MM.1S (cell line): ENCODE measurements around the gene AUTS2.

Experiments used
- CTCF ChIP-seq: fragments of 300-600 bp; sonication (generic); IDR thresholded peaks from 2 replicates; pipeline ENCODE4 v1.5.1; 2016; ENCODE audit warnings: antibody characterized with exemption, low read length, mixed read lengths
- EZH2 ChIP-seq: fragments of 300-600 bp; sonication (generic); optimal IDR thresholded peaks from 2 replicates; pipeline ENCODE3; 2017; ENCODE audit warnings: low read depth, mild to moderate bottlenecking, antibody characterized with exemption, low read length, mixed read lengths
- EZH2phosphoT487 ChIP-seq: fragments of 300-600 bp; sonication (generic); IDR thresholded peaks from 2 replicates; pipeline ENCODE4 v1.6.1; 2018; ENCODE audit warnings: antibody characterized with exemption, low read length

- TF ChIP-seq CTCF (no peak), EZH2phosphoT487 (no peak), EZH2 (no peak)
These were observed 496.6 kb downstream of the AUTS2 start for GRCh38 chr7:70094831-70095230.
